IPS-15b (cell line): ENCODE measurements around the gene LHX5.

ENCODE experiments used
- H3K27me3 ChIP-seq: one replicate; pipeline ENCODE4 v1.6.1; 2013; ENCODE audit warnings: low read length; ENCODE audit not compliant: control insufficient read depth, insufficient read depth
- H3K36me3 ChIP-seq: one replicate; pipeline ENCODE4 v1.6.1; 2013; ENCODE audit warnings: low read length; ENCODE audit not compliant: control insufficient read depth, insufficient read depth
- H3K4me1 ChIP-seq: one replicate; pipeline ENCODE4 v1.6.1; 2013; ENCODE audit warnings: mild to moderate bottlenecking, low read length; ENCODE audit not compliant: control insufficient read depth, insufficient read depth
- H3K4me3 ChIP-seq: one replicate; pipeline ENCODE4 v1.5.1; 2013; ENCODE audit warnings: low read depth, low read length
- H3K9ac ChIP-seq: one replicate; pipeline ENCODE4 v1.6.1; 2013; ENCODE audit warnings: low read depth, mild to moderate bottlenecking, low read length
- H3K9me3 ChIP-seq: one replicate; pipeline ENCODE4 v1.6.1; 2013; ENCODE audit warnings: mild to moderate bottlenecking, low read length; ENCODE audit not compliant: control insufficient read depth, insufficient read depth

Gene LHX5

GRCh38 chr12:113462998-113463745, 8.5 kb downstream of the LHX5 start:
- Histone ChIP-seq H3K27me3 (peaks cover 93% of the 10 kb centered on the region), H3K4me3 (peak overlapping the region; percentile 47), H3K36me3 (peaks cover 2% of the 10 kb centered on the region), H3K9ac (no peak overlapping the region), H3K4me1 (peaks cover 9% of the 10 kb centered on the region), H3K9me3 (no peaks in the 10 kb centered on the region)

GRCh38 chr12:113462117-113462774, 9.4 kb downstream of the LHX5 start:
- peaks cover 9% of the 10 kb centered on the region for H3K4me1 ChIP-seq
- H3K9ac ChIP-seq, result no peak overlapping the region
- peak overlapping the region; percentile 41 for H3K4me3 ChIP-seq
- no peaks in the 10 kb centered on the region for H3K9me3 ChIP-seq
- H3K36me3 ChIP-seq, result peaks cover 2% of the 10 kb centered on the region
- H3K27me3 ChIP-seq, result peaks cover 87% of the 10 kb centered on the region

DNA sequence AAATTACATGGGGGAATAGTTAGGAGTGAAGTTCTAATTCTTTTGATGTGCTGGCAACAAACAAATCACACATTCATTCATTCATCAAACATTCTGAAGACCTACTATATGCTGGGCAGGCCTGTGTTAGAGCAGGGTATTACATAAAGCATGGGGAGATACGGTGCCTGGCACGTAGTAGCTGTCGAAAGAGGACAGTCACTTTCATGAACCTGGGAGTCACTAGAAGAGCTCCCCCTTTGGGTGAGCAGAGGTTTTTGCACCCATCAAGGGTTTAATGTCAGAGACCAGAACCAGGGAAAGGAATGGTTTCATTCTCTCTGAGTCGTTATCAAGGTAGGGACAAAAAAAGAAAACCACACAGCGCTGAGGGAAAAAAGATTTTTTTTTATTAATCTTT, 10.0 kb downstream of the LHX5 start:
- H3K9ac ChIP-seq, result no peak overlapping the region
- H3K27me3 ChIP-seq, result peaks cover 81% of the 10 kb centered on the region
- no peaks in the 10 kb centered on the region for H3K9me3 ChIP-seq
- no peak overlapping the region for H3K4me3 ChIP-seq
- peaks cover 2% of the 10 kb centered on the region for H3K36me3 ChIP-seq
- peaks cover 6% of the 10 kb centered on the region for H3K4me1 ChIP-seq

GRCh38 chr12:113459981-113460380, 11.7 kb downstream of the LHX5 start:
- H3K36me3 ChIP-seq, result no peaks in the 10 kb centered on the region
- H3K9ac ChIP-seq, result no peak overlapping the region
- H3K4me3 ChIP-seq, result no peak overlapping the region
- H3K9me3 ChIP-seq, result no peaks in the 10 kb centered on the region
- H3K4me1 ChIP-seq, result peaks cover 6% of the 10 kb centered on the region
- H3K27me3 ChIP-seq, result peaks cover 64% of the 10 kb centered on the region

- Histone ChIP-seq H3K27me3 (peaks cover 41% of the 10 kb centered on the region), H3K4me1 (peaks cover 3% of the 10 kb centered on the region), H3K9me3 (no peaks in the 10 kb centered on the region), H3K4me3 (no peak overlapping the region), H3K36me3 (no peaks in the 10 kb centered on the region), H3K9ac (no peak overlapping the region)
Observed at GRCh38 chr12:113457710-113458109, 14.0 kb downstream of the LHX5 start.

DNA sequence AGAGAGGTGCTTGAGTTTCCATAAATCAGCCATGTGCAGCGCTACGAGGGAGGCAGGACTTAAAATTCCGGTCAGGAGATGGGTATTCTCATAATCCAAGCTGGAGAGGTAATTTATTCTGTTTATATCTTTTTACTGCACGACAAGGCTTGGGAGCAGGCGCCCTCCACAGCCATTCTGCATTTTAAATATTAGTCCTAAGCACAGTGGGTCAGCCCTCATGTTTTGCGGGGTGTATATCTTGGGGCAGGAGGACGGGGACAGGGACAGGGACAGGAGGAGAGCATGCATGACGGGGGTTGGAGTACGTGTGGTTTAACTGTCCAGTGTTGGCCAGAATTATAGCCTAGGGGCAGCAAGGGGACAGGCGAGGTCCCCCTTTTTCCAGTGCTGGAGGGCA, 14.5 kb downstream of the LHX5 start:
- no peak overlapping the region for H3K9ac ChIP-seq
- H3K9me3 ChIP-seq, result no peaks in the 10 kb centered on the region
- peaks cover 2% of the 10 kb centered on the region for H3K4me1 ChIP-seq
- peaks cover 37% of the 10 kb centered on the region for H3K27me3 ChIP-seq
- no peak overlapping the region for H3K4me3 ChIP-seq
- no peaks in the 10 kb centered on the region for H3K36me3 ChIP-seq

- Histone ChIP-seq H3K9me3 (no peaks in the 10 kb centered on the region), H3K36me3 (no peaks in the 10 kb centered on the region), H3K27me3 (peaks cover 33% of the 10 kb centered on the region), H3K4me3 (no peak overlapping the region), H3K4me1 (no peaks in the 10 kb centered on the region), H3K9ac (no peak overlapping the region)
Observed at GRCh38 chr12:113456761-113457160, 14.9 kb downstream of the LHX5 start.

GRCh38 chr12:113456199-113456598, 15.5 kb downstream of the LHX5 start:
- H3K36me3 ChIP-seq, result no peaks in the 10 kb centered on the region
- peaks cover 27% of the 10 kb centered on the region for H3K27me3 ChIP-seq
- H3K4me1 ChIP-seq, result no peaks in the 10 kb centered on the region
- no peak overlapping the region for H3K4me3 ChIP-seq
- no peak overlapping the region for H3K9ac ChIP-seq
- no peaks in the 10 kb centered on the region for H3K9me3 ChIP-seq

DNA sequence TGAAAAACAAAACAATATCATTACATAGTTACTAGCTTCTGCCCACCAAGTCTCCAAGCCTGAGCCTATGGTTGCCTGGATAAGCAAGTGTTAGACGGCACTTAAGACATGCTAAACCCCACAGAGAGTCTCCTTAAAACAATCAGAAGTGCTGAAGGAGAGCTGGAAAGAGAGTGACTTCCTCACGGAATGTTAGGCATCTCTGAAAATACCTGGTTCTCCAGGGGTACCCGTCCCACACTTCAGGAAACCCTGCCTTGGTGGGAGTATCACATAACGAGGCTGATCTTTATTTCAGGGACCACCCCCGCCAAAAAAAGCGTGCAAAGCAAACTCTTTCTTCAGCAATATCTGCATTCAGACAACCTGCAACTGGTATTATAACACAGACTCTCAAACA, 18.3 kb downstream of the LHX5 start:
- H3K9ac ChIP-seq, result no peak overlapping the region
- no peaks in the 10 kb centered on the region for H3K9me3 ChIP-seq
- H3K27me3 ChIP-seq, result peaks cover 4% of the 10 kb centered on the region
- H3K4me1 ChIP-seq, result no peaks in the 10 kb centered on the region
- H3K4me3 ChIP-seq, result no peak overlapping the region
- no peaks in the 10 kb centered on the region for H3K36me3 ChIP-seq

DNA sequence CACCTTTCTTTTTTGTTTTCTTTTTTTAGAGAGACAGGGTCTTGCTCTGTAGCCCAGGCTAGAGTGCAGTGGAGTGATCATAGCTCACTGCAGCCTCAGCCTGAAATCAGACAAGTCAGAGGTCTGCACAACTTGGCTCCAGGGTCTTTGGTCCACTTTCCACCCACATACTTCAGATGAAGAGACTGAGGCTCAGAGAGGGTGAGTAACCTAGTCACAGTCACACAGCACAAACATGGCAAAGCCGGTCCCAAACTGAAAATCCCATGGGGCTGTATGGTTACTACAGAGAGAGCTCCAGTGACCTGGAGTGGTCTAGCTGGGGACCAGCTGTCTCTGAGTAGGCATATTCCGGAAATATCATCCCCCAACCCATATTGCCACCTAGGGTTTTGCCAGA, 19.2 kb downstream of the LHX5 start:
- Histone ChIP-seq H3K4me1 (no peaks in the 10 kb centered on the region), H3K4me3 (no peak overlapping the region), H3K9ac (no peak overlapping the region), H3K9me3 (no peaks in the 10 kb centered on the region), H3K36me3 (no peaks in the 10 kb centered on the region), H3K27me3 (no peaks in the 10 kb centered on the region)

DNA sequence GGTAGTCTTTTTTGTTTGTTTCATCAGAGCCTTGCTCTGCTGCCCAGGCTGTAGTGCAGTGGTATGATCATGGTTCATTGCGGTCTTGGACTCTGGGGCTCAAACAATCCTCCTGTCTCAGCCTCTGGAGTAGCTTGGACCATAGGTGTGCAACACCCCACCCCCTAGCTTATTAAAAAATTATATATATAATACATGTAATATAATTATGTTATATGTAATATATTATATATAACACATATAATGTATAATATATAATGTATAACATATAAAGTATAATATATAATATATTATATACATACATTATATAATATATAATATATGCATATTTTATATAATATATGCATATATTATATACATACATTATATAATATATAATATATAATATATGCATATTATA, 21.8 kb downstream of the LHX5 start:
- no peak overlapping the region for H3K4me3 ChIP-seq
- no peaks in the 10 kb centered on the region for H3K4me1 ChIP-seq
- H3K27me3 ChIP-seq, result no peaks in the 10 kb centered on the region
- no peak overlapping the region for H3K9ac ChIP-seq
- H3K36me3 ChIP-seq, result no peaks in the 10 kb centered on the region
- no peaks in the 10 kb centered on the region for H3K9me3 ChIP-seq

DNA sequence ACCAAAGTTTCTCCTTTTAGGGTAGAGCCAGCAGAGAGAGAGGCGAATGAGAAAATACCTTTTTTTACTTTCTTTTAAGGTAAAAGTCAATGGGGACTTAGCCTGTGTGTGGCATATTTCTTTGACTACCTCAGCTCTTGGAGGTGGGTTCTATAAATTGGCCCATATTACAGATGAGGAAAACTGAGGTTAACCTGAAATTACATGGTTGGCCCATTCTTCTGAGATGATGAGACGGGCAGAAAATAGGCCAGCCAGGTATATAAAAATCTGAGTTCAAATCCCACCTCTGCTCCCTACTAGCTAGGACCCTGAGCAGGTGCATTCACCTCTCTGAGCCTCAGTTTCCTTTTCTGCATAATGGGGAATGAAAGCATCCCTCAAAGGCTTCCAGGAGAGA, 22.4 kb downstream of the LHX5 start:
- Histone ChIP-seq H3K36me3 (no peaks in the 10 kb centered on the region), H3K27me3 (no peaks in the 10 kb centered on the region), H3K9me3 (no peaks in the 10 kb centered on the region), H3K4me3 (no peak overlapping the region), H3K9ac (no peak overlapping the region), H3K4me1 (no peaks in the 10 kb centered on the region)
